Activated CD4-positive, alpha-beta T cell treated with anti-CD3 and anti-CD28 coated beads, Interleukin-2, amount 50 U/mL, for 1 hour (primary cell): Measurements from ENCODE around the gene IZUMO1R.
"Not testable (repeated sequence)": the region's sequence is repeated elsewhere in the genome, so short reads cannot be mapped to it uniquely, and the experiment has no call there.

Source experiments
- DNase-seq: peaks from one replicate; pipeline ENCODE4 v3.0.0-alpha.2; 2020

IZUMO1R gene

DNA sequence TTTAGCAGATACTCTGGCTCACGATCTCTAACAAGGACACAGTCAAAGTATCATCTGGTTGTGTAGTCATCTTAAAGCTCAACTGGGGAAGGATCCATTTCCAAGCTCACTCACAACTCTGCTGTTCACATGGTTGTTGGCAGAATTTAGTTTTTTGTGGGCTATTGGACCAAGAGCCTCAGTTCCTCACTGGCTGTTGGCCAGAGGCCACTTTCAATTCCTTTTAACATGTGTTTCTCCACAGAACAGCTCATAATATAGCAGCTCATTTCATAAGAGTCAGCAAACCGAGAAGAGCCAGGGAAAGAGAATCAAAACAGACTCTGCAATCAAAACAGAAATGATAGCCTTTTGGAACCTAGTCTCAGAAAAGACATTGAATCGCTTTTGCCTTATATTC, 22.6 kb downstream of the IZUMO1R start:
- DNase-seq: no peak

DNA sequence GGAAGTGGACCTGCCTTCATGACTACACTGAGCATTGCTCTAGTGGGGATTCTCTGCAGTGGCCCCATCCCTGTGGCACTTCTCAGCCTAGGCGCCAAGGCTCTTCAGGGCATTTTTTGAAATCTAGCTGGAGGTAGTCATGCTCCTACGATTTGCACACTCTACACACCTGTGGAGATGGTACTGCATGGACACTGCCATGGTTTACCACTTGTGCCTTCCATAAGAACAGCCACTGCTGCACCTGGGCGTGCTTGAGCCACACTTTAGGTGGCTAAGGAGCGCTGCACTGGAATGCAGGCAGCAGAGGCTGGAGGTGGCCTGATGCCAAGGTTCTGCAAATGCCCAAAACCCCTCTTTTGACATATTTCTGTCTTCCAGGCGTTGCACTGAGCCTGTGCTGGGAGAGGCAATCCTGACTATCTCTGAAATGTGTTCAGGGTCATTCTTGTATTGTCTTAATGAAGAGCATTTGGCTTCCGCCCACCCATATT, 24.3 kb downstream of the IZUMO1R start:
- no peak for DNase-seq

- DNase-seq: no peak
Measured at GRCh38 chr11:94329501-94329900, 25.1 kb downstream of the IZUMO1R start.

- no peak for DNase-seq
Measured at GRCh38 chr11:94330789-94331188, 26.4 kb downstream of the IZUMO1R start.

GRCh38 chr11:94332814-94333213, 28.4 kb downstream of the IZUMO1R start:
- no peak for DNase-seq

DNA sequence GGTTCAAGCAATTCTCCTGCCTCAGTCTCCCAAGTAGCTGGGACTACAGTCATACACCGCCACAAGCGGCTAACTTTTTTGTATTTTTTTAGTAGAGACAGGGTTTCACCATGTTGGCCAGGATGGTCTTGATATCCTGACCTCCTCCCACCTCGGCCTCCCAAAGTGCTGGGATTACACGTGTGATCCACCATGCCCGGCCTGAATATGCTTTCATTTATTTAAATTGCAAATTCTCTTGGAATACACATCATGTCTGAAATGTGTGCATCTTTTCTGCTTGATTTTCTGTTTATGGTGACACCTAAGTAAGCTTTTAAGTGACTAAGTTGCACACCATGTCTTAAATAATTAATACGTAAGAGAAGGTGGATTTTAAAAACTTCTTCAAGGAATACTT, 31.7 kb downstream of the IZUMO1R start:
- DNase-seq: no peak

GRCh38 chr11:94338651-94339050, 34.3 kb downstream of the IZUMO1R start:
- DNase-seq: no peak

DNA sequence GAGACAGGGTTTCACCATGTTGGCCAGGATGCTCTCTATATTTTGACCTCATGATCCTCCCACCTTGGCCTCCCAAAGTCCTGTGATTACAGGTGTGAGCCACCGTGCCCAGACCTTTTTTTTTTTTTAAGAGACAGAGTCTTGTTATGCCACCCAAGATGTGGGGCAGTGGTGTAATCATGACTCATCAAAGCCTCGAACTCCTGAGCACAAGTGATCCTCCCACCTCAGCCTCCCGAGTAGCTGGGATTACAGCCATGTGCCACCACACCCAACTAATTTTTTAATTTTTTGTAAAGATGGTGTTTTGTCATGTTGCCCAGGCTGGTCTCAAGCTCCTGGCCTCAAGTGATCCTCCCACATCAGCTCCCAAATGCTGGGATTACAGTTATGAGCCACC, 37.9 kb downstream of the IZUMO1R start:
- DNase-seq: no peak

GRCh38 chr11:94343495-94343894, 39.1 kb downstream of the IZUMO1R start:
- no peak for DNase-seq

DNA sequence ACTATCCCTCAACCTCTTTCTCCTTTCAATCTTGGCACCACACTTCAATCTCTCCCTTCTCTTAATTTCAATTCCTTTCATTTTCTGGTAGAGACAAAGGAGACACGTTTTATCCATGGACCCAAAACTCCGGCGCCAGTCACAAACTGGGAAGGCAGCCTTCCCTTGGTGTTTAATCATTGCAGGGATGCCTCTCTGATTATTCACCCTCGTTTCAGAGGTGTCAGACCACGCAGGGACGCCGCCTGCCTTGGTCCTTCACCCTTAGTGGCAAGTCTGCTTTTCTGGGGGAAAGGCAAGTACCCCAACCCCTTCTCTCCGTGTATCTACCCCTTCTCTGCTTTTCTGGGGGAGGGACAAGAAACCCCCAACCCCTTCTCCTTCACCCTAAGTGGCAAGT, 41.9 kb downstream of the IZUMO1R start:
- not testable (repeated sequence) for DNase-seq

DNA sequence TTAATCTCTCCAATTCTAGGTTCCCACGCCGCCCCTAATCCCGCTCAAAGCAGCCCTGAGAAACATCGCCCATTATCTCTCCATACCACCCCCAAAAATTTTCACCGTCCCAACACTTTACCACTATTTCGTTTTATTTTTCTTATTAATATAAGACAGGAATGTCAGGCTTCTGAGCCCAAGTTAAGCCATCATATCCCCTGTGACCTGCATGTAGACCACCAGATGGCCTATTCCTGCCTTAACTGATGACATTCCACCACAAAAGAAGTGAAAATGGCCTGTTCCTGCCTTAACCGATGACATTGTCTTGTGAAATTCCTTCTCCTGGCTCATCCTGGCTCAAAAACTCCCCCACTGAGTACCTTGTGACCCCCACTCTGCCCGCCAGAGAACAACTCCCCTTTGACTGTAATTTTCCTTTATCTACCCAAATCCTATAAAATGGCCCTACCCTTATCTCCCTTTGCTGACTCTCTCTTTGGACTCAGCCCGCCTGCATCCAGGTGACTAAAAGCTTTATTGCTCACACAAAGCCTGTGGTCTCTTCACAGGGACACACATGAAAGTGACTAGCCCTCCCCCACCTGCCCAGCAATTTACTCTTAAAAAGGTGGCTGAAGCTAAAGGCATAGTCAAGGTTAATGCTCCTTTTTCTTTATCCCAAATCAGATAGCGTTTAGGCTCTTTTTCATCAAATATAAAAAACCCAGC, 46.6 kb downstream of the IZUMO1R start:
- DNase-seq: not testable (repeated sequence)
